GM06990 (cell line): Measurements from ENCODE around the gene CACNB2.

ENCODE experiments used
- DNase-seq: peaks from one replicate; pipeline ENCODE4 v3.0.0-alpha.2; 2011; ENCODE audit not compliant: insufficient read length; ENCODE audit errors: extremely low read depth
- H3K27me3 ChIP-seq: replicated peaks from 2 replicates; pipeline ENCODE4 v1.6.0; 2011; ENCODE audit warnings: low read length; ENCODE audit not compliant: control insufficient read depth, insufficient read depth
- H3K36me3 ChIP-seq: 2 replicates; pipeline ENCODE4 v1.5.1; 2011; ENCODE audit warnings: low read length; ENCODE audit not compliant: control insufficient read depth, insufficient read depth
- H3K4me3 ChIP-seq: replicated peaks from 2 replicates; pipeline ENCODE4 v1.5.1; 2011; ENCODE audit warnings: low read depth, mild to moderate bottlenecking, control low read depth, low read length
- TF ChIP-seq, protein P1 (sequence below): IDR thresholded peaks from 2 replicates; pipeline ENCODE4 v1.5.1; 2011; ENCODE audit warnings: low read length, control low read depth, mild to moderate bottlenecking, inconsistent platforms; ENCODE audit not compliant: insufficient read depth, poor library complexity, severe bottlenecking

The CACNB2 gene

DNA sequence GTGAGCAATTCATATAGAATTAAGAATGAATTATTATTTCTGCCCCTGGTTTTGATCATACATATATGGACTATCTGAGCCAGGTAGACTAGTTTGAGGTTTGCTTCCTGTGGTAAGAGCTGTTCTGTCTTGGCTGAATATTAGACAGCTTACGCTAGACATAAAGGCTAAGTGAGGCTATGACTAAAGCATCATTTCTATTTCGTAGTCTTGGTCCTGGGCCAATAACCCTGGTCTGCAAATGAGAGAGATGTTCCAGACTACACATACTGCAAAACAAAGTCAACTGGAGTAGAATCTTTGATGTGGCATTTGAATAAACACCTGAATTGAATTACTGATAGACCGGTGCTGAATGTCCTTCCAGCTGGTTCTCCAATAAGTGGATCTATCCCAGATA, 40.8 kb upstream of the CACNB2 start:
- DNase-seq, result no peak
- Histone ChIP-seq H3K27me3 (no peaks in the 10 kb centered on the region), H3K4me3 (no peak overlapping the region), H3K36me3 (no peaks in the 10 kb centered on the region)
- TF ChIP-seq, protein P1, sequence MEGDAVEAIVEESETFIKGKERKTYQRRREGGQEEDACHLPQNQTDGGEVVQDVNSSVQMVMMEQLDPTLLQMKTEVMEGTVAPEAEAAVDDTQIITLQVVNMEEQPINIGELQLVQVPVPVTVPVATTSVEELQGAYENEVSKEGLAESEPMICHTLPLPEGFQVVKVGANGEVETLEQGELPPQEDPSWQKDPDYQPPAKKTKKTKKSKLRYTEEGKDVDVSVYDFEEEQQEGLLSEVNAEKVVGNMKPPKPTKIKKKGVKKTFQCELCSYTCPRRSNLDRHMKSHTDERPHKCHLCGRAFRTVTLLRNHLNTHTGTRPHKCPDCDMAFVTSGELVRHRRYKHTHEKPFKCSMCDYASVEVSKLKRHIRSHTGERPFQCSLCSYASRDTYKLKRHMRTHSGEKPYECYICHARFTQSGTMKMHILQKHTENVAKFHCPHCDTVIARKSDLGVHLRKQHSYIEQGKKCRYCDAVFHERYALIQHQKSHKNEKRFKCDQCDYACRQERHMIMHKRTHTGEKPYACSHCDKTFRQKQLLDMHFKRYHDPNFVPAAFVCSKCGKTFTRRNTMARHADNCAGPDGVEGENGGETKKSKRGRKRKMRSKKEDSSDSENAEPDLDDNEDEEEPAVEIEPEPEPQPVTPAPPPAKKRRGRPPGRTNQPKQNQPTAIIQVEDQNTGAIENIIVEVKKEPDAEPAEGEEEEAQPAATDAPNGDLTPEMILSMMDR, result no peak

DNA sequence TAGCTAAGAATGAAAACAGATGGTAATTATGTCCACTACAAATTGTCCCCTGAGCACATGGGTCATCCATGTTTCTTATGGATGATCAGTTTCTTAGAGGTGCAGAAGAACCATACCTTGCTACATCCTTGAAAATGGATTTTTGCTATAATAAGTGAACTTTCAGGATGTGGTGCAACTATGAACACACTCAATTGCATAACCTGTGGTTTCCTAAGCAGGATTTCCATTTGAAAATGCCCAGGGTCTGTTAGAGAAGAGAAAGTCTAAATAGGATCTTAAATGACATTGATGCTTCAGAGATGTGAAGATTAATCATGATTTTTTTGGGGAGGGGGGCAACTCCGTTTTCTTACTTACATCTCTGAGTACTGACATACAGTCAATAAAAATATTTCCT, 39.6 kb upstream of the CACNB2 start:
- no peak for DNase-seq
- Histone ChIP-seq H3K27me3 (no peaks in the 10 kb centered on the region), H3K4me3 (no peak overlapping the region), H3K36me3 (no peaks in the 10 kb centered on the region)
- TF ChIP-seq, protein P1, result no peak

DNA sequence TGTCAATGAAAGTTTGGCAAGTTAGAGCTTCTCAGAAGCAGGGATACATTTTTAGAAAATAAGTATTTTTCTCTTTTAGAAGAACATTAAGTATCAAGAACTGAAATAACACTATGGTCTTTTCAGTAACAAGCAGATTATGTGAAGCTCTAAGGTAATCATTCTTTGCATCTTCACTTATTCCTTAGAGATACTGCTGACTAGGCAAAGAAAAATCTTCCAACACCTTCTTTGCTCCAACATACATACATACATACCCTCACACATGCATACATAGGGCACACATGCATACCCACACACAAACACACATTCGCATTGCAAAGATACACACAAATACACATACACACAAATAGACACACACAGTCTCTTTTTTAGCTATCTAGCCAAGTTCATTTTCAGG, 37.8 kb upstream of the CACNB2 start:
- no peak overlapping the region for H3K4me3 ChIP-seq
- H3K36me3 ChIP-seq, result no peaks in the 10 kb centered on the region
- no peaks in the 10 kb centered on the region for H3K27me3 ChIP-seq
- TF ChIP-seq, protein P1, result no peak
- no peak for DNase-seq

DNA sequence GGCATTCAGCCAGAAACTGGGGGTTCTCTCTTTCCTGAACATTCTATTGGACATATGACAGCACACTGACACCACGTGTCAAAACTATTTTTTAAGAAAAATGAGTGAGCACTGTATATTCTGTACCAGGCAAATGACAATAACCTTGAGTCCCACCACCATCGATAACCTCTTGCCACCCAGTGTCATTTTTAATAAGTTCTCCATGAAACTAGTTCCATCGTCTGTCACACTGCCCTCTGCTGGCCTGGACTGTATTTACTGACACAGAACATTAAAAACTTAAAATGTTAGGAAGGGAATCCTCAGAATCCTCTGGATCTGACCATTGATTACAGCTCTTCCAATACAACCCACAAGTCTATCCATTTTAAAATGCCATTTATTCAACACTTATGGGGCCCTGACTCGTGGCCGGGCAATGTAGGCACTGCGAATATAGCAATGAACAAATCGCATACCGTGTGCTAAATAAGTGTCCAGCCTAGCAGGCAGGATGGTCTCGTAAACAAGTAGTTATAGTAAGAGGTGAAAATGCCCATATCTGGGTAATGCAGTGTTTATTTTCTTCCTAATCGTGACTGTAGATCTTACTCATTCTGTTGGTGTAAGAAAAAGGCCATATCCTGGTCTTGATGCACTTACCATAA, 35.9 kb upstream of the CACNB2 start:
- TF ChIP-seq, protein P1, result peak; percentile 59
- Histone ChIP-seq H3K36me3 (no peaks in the 10 kb centered on the region), H3K27me3 (no peaks in the 10 kb centered on the region), H3K4me3 (no peak overlapping the region)
- peak; percentile 6 for DNase-seq

DNA sequence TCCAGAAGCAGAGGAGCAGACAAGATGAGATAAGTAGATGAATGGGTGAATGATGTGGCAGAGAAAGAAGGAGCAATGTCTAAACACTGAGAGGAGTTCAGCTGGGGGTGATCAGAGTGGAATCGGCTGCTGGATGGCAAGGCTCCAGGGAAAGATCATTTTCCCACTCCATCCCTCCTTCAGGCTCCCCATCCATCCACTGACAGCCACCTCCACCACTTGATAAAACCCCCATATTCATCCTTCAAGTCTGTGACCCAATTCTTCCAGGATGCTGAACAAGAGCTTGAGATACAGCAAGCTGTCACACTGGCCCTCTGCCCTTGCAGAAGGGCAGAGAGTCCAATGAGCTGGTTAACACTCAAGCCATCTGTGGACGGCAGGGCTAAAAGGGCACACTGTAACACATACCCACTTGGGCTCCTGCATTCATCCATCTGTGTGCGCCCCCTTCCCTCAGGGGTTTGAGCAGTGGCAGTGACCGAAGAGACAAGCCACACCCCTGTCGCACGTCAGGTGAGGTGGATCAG, 30.8 kb upstream of the CACNB2 start:
- Histone ChIP-seq H3K27me3 (no peaks in the 10 kb centered on the region), H3K4me3 (no peak overlapping the region), H3K36me3 (no peaks in the 10 kb centered on the region)
- TF ChIP-seq, protein P1, result no peak
- no peak for DNase-seq

DNA sequence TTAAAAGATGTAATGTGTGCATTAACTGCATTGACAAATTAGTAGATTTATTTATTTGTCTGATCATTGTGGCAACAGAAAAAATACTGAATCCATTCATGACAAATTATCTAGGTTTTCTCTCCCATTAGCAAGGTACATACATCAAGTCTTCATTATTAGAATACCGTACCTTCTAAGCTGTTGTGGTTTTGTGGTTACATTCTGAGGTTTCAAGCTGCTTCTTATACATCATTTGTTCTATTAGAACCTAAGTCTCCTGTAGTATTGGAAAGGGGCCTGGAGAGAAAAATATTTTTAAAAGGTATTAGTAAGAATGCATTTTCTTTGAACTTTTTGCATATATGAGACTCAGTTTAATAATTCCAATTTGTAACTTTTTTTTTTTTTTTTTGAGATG, 26.3 kb upstream of the CACNB2 start:
- no peaks in the 10 kb centered on the region for H3K36me3 ChIP-seq
- no peak for DNase-seq
- H3K4me3 ChIP-seq, result no peak overlapping the region
- no peaks in the 10 kb centered on the region for H3K27me3 ChIP-seq
- TF ChIP-seq, protein P1, result no peak
